GM10248 (cell line): Measurements from ENCODE around the gene TBX1.
"Not testable (repeated sequence)": the region's sequence is repeated elsewhere in the genome, so short reads cannot be mapped to it uniquely, and the experiment has no call there.

ENCODE experiments used
- CTCF ChIA-PET: fragments of 300-600 bp; sonication (Branson Sonifier 250); formaldehyde crosslinking; extraction: SDS; loops from one replicate; lab custom pipeline; 2021; ENCODE audit warnings: antibody characterized with exemption; lab: Yijun Ruan, JAX
- POLR2A ChIA-PET: fragments of 350-650 bp; sonication (Branson Sonifier 250); formaldehyde crosslinking; extraction: SDS; loops from one replicate; lab custom pipeline; 2020; ENCODE audit warnings: antibody characterized with exemption; lab: Yijun Ruan, JAX
- DNase-seq: peaks from one replicate; pipeline ENCODE4 v3.0.0; 2012; ENCODE audit errors: extremely low spot score
- TF ChIP-seq, protein P1 (sequence below): IDR thresholded peaks from 2 replicates; pipeline ENCODE4 v1.5.1; 2012; ENCODE audit warnings: mild to moderate bottlenecking, low read depth; ENCODE audit errors: extremely low read depth, missing control alignments, control extremely low read depth

The TBX1 gene

DNA sequence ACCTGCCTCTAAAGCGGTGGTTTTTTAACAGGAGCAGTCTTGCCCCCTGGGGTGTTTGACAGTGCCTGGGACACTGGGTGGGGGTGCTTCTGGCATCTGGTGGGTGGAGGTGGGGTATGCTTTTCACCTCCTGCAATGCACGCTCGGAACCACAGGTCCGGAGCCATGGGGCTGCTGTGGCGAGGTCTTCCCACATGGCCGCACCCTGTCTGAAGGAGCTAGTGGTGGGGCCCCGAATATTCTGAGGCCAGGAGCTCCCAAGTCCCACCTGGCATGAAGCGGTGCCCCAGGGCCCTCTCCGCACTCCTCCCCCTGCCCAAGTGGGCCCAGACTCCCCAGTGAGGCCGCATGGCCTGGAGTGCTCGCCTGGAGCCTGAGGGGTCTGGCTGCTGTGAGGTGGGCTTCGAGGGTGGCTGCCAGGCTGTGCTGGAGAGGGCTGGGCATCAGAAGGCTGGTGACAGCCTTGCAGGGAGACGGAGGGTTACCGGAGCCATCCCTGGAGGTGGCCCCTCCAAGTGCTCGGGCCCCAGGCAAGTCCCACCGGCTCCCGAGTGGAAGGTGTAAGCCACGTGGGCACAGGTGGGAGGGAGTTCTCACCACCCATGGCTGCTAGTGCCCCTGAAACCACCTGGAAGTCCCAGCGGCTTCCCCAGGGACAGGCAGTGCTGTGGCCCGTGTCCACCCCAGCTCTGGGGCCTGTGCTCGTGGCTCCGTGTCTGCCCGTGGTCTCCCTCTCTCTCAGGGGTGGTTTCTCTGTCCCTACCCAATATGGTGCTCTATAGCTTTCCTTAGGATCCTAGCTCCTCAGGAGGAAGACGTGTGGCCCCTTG lies 15.1 kb downstream of the TBX1 start:
- TF ChIP-seq, protein P1, sequence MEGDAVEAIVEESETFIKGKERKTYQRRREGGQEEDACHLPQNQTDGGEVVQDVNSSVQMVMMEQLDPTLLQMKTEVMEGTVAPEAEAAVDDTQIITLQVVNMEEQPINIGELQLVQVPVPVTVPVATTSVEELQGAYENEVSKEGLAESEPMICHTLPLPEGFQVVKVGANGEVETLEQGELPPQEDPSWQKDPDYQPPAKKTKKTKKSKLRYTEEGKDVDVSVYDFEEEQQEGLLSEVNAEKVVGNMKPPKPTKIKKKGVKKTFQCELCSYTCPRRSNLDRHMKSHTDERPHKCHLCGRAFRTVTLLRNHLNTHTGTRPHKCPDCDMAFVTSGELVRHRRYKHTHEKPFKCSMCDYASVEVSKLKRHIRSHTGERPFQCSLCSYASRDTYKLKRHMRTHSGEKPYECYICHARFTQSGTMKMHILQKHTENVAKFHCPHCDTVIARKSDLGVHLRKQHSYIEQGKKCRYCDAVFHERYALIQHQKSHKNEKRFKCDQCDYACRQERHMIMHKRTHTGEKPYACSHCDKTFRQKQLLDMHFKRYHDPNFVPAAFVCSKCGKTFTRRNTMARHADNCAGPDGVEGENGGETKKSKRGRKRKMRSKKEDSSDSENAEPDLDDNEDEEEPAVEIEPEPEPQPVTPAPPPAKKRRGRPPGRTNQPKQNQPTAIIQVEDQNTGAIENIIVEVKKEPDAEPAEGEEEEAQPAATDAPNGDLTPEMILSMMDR: no peak
- CTCF ChIA-PET: interaction anchor here (1.3 to 1.9 kb wide), 2 partner anchors 45 to 134 kb away, joined by 6 to 7 read pairs; no protein-coding TSS in a partner anchor
- DNase-seq: no peak
- POLR2A ChIA-PET: no interaction called here

DNA sequence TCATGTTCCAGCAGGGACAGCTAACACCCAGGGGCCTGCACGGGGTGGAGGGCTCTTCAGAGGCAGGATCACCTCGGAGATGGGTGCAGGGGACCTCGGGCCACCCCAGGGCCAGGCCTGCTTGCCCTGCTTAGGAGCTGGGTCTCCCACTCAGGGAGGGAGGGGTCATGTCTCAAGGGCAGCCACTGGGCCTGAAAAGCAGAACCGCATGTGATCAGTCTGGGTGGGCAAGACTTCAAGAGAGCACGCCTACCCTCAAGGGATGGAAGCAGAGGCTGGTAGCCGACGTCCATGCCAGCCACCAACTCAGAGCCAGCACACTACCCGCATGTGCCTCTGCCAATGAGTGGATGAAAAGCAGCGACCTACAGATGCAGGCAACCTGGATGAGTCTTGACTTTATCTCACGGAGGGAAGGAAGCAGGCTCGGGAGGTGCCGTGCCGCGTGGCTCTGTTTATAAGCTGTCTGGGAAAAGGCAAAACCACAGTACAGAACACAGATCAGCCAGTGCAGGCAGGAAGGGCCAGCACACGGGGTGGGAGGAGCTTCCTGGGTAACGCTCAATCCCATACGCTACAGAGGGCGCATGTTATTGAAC lies 16.0 kb downstream of the TBX1 start:
- no peak for DNase-seq
- CTCF ChIA-PET: interaction anchor here (1.3 to 1.9 kb wide), 2 partner anchors 46 to 134 kb away, joined by 6 to 7 read pairs; no protein-coding TSS in a partner anchor
- TF ChIP-seq, protein P1: no peak
- POLR2A ChIA-PET: no interaction called here

DNA sequence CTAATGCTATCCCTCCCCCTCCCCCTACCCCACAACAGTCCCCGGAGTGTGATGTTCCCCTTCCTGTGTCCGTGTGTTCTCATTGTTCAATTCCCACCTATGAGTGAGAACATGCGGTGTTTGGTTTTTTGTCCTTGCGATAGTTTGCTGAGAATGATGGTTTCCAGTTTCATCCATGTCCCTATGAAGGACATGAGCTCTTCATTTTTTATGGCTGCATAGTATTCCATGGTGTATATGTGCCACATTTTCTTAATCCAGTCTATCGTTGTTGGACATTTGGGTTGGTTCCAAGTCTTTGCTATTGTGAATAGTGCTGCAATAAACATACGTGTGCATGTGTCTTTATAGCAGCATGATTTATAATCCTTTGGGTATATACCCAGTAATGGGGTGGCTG lies 16.6 kb downstream of the TBX1 start:
- CTCF ChIA-PET: interaction anchor here (1.2 to 1.9 kb wide), 2 partner anchors 13 to 47 kb away, joined by 3 to 7 read pairs; no protein-coding TSS in a partner anchor
- DNase-seq, POLR2A ChIA-PET: not testable (repeated sequence)

DNA sequence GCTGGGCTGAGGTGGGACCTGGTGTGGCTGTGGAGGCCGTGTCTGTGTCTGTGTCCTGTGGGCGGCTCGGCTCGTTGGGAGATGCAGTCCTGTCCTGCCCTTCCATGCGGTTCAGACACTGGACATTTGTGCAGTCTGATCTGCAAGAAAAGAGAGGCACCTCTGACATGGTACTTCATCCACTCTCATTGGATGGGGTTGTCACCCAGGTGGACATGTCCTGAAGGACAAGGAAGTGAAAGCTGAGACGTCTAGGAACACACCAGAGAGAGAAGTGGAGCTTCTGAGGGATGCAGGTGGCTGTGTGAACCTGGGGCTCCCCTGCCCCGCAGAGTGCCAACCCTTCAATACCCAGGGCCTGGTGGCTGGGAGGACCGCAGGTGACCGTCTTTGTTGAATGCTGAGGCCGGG lies 18.4 kb downstream of the TBX1 start:
- POLR2A ChIA-PET: no interaction called here
- TF ChIP-seq, protein P1: no peak
- DNase-seq: no peak
- CTCF ChIA-PET: interaction anchor here (0.9 to 1.5 kb wide), 3 partner anchors 8 to 48 kb away, joined by 3 to 6 read pairs (median 3); no protein-coding TSS in a partner anchor

DNA sequence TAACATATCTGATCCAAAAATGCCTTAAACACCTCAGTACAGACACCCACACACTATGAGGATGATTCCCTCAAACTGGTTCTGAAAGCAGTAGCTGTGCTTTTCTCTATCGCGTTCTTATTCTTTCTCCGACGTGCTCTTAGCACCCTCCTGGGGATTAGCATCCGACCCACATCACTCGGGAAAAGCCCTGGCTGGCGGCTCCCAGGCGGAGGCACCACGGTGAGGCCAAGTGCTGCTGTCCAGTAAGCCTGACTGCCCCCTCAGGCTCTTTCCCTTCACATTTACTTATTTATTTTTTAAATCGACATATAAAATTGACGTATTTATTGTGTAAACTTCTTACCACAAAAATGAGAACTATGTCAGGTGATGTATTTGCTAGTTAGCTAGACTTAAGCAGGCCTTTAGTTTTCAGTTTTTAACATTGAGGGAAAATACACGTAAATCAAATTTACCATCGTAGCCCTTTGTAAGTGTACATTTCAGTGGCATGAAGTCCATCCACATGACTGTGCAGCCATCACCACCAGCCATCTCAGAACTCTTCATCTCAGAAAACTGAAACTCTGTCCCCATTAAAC lies 19.2 kb downstream of the TBX1 start:
- DNase-seq: no peak
- ChIA-PET CTCF (interaction anchor here (1.4 to 1.5 kb wide), 2 partner anchors 9 to 24 kb away, joined by 3 to 6 read pairs; no protein-coding TSS in a partner anchor), POLR2A (no interaction called here)
- TF ChIP-seq, protein P1: no peak

DNA sequence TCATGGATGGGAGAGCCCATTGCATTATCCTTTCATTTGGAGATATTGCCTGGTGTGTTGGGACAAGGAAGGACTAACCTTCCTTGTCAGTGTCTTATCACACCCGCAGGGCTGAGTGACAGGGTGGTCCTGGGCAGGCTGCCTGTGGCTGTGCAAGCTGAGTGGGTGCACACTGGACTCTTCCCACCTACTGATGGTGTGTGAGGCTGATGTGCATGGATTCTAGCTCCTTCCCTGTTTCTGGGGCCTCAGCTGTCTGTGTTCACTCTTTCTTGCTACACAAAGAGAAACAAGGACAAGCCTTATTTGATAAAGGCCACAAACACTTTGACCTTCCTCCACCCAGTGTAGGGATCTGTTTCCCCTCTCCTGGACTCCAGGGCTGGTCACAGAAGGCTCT lies 22.0 kb downstream of the TBX1 start:
- DNase-seq: no peak
- TF ChIP-seq, protein P1: no peak
- ChIA-PET POLR2A (no interaction called here), CTCF (no interaction called here)
